OCI-LY7 (cell line): ENCODE results near the gene CCDC85B. TPM values are rescaled to one million over a fixed set of nuclear protein-coding genes. Genes with fewer than 3 reads are reported as not detected.

Experiments used
- BruUV-seq: library from RNA; stranded (reverse); fragments of 400-500 nt; replicated peaks from 2 replicates; lab custom pipeline; 2021; lab: Mats Ljungman, UMichigan
- CTCF ChIA-PET: fragments of 300-600 bp; sonication (Branson Sonifier 250); formaldehyde crosslinking; loops from one replicate; lab custom pipeline; 2022; ENCODE audit warnings: antibody characterized with exemption; ENCODE audit not compliant: unreplicated experiment; lab: Charles Lee
- POLR2A ChIA-PET: fragments of 300-600 bp; sonication (Branson Sonifier 250); formaldehyde crosslinking; loops from one replicate; lab custom pipeline; 2022; ENCODE audit warnings: antibody characterized with exemption; lab: Charles Lee
- DNase-seq: peaks from one replicate; pipeline ENCODE4 v3.0.0-alpha.2; 2015; ENCODE audit warnings: low spot score
- H2AFZ ChIP-seq: fragments of 200-600 bp; sonication (generic), shearing (Covaris generic); 2 replicates; pipeline ENCODE4 v1.6.1; 2014; ENCODE audit warnings: mild to moderate bottlenecking, antibody characterized with exemption, low read length, moderate library complexity
- H3K27ac ChIP-seq: fragments of 200-600 bp; sonication (generic); 2 replicates; pipeline ENCODE4 v1.5.1; 2014; ENCODE audit warnings: mixed run types, low read depth, mild to moderate bottlenecking, moderate library complexity, low read length, inconsistent platforms; ENCODE audit not compliant: poor library complexity, severe bottlenecking
- H3K36me3 ChIP-seq: fragments of 200-600 bp; sonication (generic); 2 replicates; pipeline ENCODE4 v1.6.1; 2014; ENCODE audit warnings: mild to moderate bottlenecking, antibody characterized with exemption, low read length, moderate library complexity, mixed read lengths; ENCODE audit not compliant: insufficient read depth
- H3K4me1 ChIP-seq: fragments of 200-600 bp; sonication (generic); 2 replicates; pipeline ENCODE4 v1.5.1; 2014; ENCODE audit warnings: mild to moderate bottlenecking, low read length; ENCODE audit not compliant: insufficient read depth, poor library complexity, severe bottlenecking
- H3K4me2 ChIP-seq: fragments of 200-600 bp; sonication (generic); 2 replicates; pipeline ENCODE4 v1.6.1; 2014; ENCODE audit warnings: mild to moderate bottlenecking, low read length
- H3K4me3 ChIP-seq: fragments of 200-600 bp; sonication (generic); 2 replicates; pipeline ENCODE4 v1.5.1; 2014; ENCODE audit warnings: mild to moderate bottlenecking, low read depth, low read length; ENCODE audit not compliant: poor library complexity, severe bottlenecking
- H3K79me2 ChIP-seq: fragments of 200-600 bp; sonication (generic); 2 replicates; pipeline ENCODE4 v1.6.1; 2016; ENCODE audit warnings: low read depth, mild to moderate bottlenecking, low read length, moderate library complexity, mixed read lengths; ENCODE audit not compliant: insufficient read depth
- H3K9me2 ChIP-seq: fragments of 200-600 bp; sonication (generic); 2 replicates; pipeline ENCODE4 v1.6.1; 2016; ENCODE audit warnings: mild to moderate bottlenecking, low read length, mixed read lengths; ENCODE audit not compliant: insufficient read depth
- H3K9me3 ChIP-seq: fragments of 200-600 bp; sonication (generic); 2 replicates; pipeline ENCODE4 v1.6.1; 2014; ENCODE audit warnings: mild to moderate bottlenecking, mixed run types, low read length, mixed read lengths
- H4K20me1 ChIP-seq: fragments of 200-600 bp; sonication (generic); 2 replicates; pipeline ENCODE4 v1.6.1; 2014; ENCODE audit warnings: mild to moderate bottlenecking, antibody characterized with exemption, low read length, moderate library complexity, mixed read lengths; ENCODE audit not compliant: insufficient read depth
- EZH2phosphoT487 ChIP-seq: fragments of 200-600 bp; sonication (generic); IDR thresholded peaks from 2 replicates; pipeline ENCODE4 v1.6.1; 2018; ENCODE audit warnings: low read depth, borderline replicate concordance, mild to moderate bottlenecking, mixed run types, antibody characterized with exemption, low read length, moderate library complexity, mixed read lengths
- intact Hi-C: fragments of 100-400 bp; cut with micrococcal nuclease; formaldehyde crosslinking; loops from one replicate; pipeline ENCODE4 v1.10.0; 2022; ENCODE audit not compliant: unreplicated experiment
- total RNA-seq, 2 experiments: library from RNA; depleted of rRNA in 1 of 2; stranded (reverse); fragments of >200 nt in 1 of 2; shearing (Covaris generic) in 1 of 2; gene quantifications; 2 replicates each; pipeline ENCODE4 v1.2.3, GENCODE V29; 2014 to 2022
- TF ChIP-seq, protein P1 (sequence below): fragments of 200-600 bp; sonication (generic); conservative IDR thresholded peaks from 2 replicates; pipeline ENCODE4 v1.5.1; 2014; ENCODE audit warnings: mild to moderate bottlenecking, antibody characterized with exemption, low read length, moderate library complexity, mixed read lengths

Gene CCDC85B
- total RNA-seq, 2 experiments from 2014 or later: 64.1 to 76.7 TPM

DNA sequence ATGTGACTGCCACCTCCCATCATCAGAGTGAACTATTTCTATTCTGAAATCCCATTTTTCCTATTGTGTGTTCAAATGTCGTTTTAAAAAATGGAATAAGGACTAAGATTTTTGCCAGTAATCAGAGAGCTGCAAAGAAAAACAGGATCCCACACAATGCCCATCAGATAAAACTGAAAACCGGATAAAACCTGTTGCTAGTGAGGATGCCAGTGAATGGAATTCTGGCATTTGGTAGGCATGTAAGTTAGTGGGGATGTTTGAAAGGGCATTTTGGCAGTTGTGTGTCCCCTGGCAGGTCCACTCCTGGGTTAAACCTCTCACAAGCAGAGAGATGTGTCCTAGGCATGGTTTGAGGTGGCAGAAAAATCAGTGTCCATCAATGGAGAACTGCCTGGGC lies 34.9 kb downstream of the CCDC85B start:
- BruUV-seq: no TSS peak
- Histone ChIP-seq H3K4me2 (no peak overlapping the region), H3K27ac (no peak overlapping the region), H3K4me1 (peaks cover 19% of the 10 kb centered on the region), H3K4me3 (no peak overlapping the region), H2AFZ (no peak overlapping the region), H3K9me3 (no peaks in the 10 kb centered on the region), H3K36me3 (peaks cover 8% of the 10 kb centered on the region; the same call in 1 of the 2 replicates), H3K79me2 (no peaks in the 10 kb centered on the region), H3K9me2 (no peaks in the 10 kb centered on the region), H4K20me1 (no peaks in the 10 kb centered on the region)
- no peak for DNase-seq
- CTCF ChIA-PET: no interaction called here
- no peak for TF ChIP-seq EZH2phosphoT487
- TF ChIP-seq, protein P1, sequence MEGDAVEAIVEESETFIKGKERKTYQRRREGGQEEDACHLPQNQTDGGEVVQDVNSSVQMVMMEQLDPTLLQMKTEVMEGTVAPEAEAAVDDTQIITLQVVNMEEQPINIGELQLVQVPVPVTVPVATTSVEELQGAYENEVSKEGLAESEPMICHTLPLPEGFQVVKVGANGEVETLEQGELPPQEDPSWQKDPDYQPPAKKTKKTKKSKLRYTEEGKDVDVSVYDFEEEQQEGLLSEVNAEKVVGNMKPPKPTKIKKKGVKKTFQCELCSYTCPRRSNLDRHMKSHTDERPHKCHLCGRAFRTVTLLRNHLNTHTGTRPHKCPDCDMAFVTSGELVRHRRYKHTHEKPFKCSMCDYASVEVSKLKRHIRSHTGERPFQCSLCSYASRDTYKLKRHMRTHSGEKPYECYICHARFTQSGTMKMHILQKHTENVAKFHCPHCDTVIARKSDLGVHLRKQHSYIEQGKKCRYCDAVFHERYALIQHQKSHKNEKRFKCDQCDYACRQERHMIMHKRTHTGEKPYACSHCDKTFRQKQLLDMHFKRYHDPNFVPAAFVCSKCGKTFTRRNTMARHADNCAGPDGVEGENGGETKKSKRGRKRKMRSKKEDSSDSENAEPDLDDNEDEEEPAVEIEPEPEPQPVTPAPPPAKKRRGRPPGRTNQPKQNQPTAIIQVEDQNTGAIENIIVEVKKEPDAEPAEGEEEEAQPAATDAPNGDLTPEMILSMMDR: no peak
- POLR2A ChIA-PET: interaction anchor here (0.7 kb wide), 1 partner anchor 45 kb away, joined by 3 read pairs; no protein-coding TSS in a partner anchor
- intact Hi-C loops: no loop called here

DNA sequence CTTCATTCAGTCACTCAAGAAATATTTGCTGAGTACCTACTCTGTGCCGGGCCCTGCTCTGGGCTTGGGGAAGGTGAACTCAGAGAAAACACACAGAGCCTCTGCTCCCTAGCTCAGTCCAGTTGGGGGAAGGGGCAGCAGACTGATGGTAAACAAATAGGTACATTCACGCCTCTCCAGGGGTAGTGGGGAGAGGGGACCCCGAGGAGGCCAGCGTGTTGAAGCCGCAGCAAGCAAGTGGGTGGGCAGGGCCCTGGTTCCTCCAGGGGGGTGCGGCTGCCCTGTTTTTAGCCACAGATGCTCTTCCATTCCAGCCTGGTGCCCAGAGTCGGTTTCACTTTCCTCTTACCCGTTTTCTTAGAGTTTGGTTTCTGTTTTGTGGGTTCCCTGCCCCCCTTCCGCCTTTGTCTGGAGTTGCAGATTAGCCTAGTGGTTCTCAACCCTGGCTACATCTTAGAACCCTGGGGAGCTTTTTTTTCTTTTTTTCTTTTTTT lies 37.5 kb downstream of the CCDC85B start:
- CTCF ChIA-PET: no interaction called here
- Histone ChIP-seq H3K36me3 (0 out of 2 replicates have a peak, but pooled peaks cover 2% of the 10 kb centered on the region), H3K27ac (no peak overlapping the region), H4K20me1 (no peaks in the 10 kb centered on the region), H3K79me2 (no peaks in the 10 kb centered on the region), H3K4me1 (peaks cover 14% of the 10 kb centered on the region), H3K9me3 (no peaks in the 10 kb centered on the region), H3K4me2 (peak overlapping the region; percentile 53; the same call in 1 of the 2 replicates), H3K4me3 (peak overlapping the region; percentile 15), H2AFZ (peak overlapping the region; percentile 64; the same call in 1 of the 2 replicates), H3K9me2 (no peaks in the 10 kb centered on the region)
- DNase-seq: peak; percentile 46
- intact Hi-C loops: no loop called here
- POLR2A ChIA-PET: interaction anchor here (0.6 kb wide), 1 partner anchor 13 kb away, joined by 3 read pairs; no protein-coding TSS in a partner anchor
- TF ChIP-seq, protein P1: no peak
- TF ChIP-seq EZH2phosphoT487: no peak
- no TSS peak for BruUV-seq

DNA sequence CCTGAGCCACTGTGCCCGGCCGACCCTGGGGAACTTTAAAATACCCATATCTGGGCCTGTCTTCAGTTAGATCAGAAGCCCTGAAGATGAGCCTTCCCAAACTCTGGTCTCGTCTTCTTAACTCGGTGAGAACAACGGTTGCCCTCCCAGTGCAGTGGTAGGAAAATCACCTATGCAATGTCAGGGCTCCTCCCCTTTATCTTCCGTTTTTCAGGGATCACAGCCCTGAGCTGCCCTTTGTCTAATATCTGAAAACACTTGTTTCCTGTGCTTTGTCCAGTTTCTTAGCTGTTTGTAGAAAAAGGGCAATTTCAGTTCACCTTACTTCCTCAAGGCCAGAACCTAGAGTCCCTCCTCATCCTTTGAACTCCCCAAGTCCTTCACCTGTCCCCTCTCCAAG lies 38.2 kb downstream of the CCDC85B start:
- H3K27ac ChIP-seq: no peak overlapping the region
- peaks cover 14% of the 10 kb centered on the region for H3K4me1 ChIP-seq
- no peaks in the 10 kb centered on the region for H3K79me2 ChIP-seq
- no peaks in the 10 kb centered on the region for H3K9me2 ChIP-seq
- TF ChIP-seq EZH2phosphoT487: no peak
- TF ChIP-seq, protein P1: no peak
- DNase-seq: peak; percentile 16
- CTCF ChIA-PET: no interaction called here
- H3K36me3 ChIP-seq: no peaks in the 10 kb centered on the region
- H3K9me3 ChIP-seq: no peaks in the 10 kb centered on the region
- peak overlapping the region; percentile 64; the same call in 1 of the 2 replicates for H2AFZ ChIP-seq
- H3K4me3 ChIP-seq: no peak overlapping the region
- intact Hi-C loops: no loop called here
- peak overlapping the region; percentile 53; the same call in 1 of the 2 replicates for H3K4me2 ChIP-seq
- no peaks in the 10 kb centered on the region for H4K20me1 ChIP-seq
- POLR2A ChIA-PET: interaction anchor here (0.6 kb wide), 1 partner anchor 44 kb away, joined by 3 read pairs; no protein-coding TSS in a partner anchor
- BruUV-seq: no TSS peak
